ENCODE measurements around the gene ACOXL. TPM values are rescaled to one million over a fixed set of nuclear protein-coding genes. Genes with fewer than 3 reads are reported as not detected.

ACOXL gene
- total and polyA plus RNA-seq, 4 donors = 0.13 TPM; not detected in 3

DNA sequence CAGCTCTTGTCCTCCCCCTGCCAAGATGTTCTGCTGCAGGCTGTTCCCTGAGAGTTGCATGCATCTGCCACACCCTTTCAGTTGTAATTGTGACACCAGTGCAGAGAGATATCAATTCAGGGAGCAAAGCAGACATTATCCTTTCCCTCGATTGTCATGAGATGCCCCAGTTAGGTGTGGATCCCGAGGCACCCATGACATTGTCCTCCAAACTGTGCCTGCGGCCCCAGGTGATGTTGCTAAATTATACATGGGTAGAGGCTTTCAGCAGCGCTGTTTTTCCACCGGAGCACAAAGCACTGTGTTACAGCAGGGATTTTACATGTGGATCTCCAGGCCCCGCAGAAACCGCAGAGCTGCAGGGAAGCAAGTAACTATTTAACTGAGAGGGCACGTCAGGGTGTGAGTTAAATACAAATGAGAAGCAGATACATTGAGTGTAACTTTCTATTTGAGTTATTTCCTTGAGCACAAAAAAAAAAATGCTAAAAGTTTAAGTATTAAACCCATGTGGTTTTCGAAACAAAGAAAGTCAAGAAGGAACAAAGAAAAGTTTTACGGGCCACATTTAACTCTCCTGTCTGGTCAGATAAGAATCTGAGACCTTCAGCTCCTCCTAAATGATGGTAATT lies 298.0 kb downstream of the ACOXL start:
- H3K9me3 ChIP-seq (ENCODE audit: control insufficient read depth, low read length) = peaks cover 1% of the 10 kb centered on the region
- no peak overlapping the region for H3K27ac ChIP-seq (ENCODE audit: low read depth in 1 of 2, low read length in 2 of 2)
- no peak overlapping the region for H3K4me3 ChIP-seq (ENCODE audit: low read length in 2 of 2)
- no peak for ATAC-seq (ENCODE audit: low FRiP score)
- intact Hi-C loops (cut with DNase I) = no loop called here
- no peaks in the 10 kb centered on the region for H3K4me1 ChIP-seq (ENCODE audit: control insufficient read depth in 1 of 2, insufficient read depth in 2 of 2, low read length in 2 of 2)
- WGBS, 2 donors = 88 to 91% methylated on average over 10 of the region's 10 CpGs
- H3K36me3 ChIP-seq (ENCODE audit: control insufficient read depth in 1 of 2, insufficient read depth in 2 of 2, low read length in 1 of 2) = no peaks in the 10 kb centered on the region
- DNase-seq = no peak
- H3K27me3 ChIP-seq (ENCODE audit: control insufficient read depth in 1 of 2, insufficient read depth in 2 of 2, low read length in 1 of 2) = no peaks in the 10 kb centered on the region

GRCh38 chr2:111030945-111031344 lies 298.6 kb downstream of the ACOXL start:
- Histone ChIP-seq H3K4me1 (ENCODE audit: control insufficient read depth in 1 of 2, insufficient read depth in 2 of 2, low read length in 2 of 2) (no peaks in the 10 kb centered on the region), H3K36me3 (ENCODE audit: control insufficient read depth in 1 of 2, insufficient read depth in 2 of 2, low read length in 1 of 2) (no peaks in the 10 kb centered on the region), H3K27ac (ENCODE audit: low read depth in 1 of 2, low read length in 2 of 2) (no peak overlapping the region), H3K27me3 (ENCODE audit: control insufficient read depth in 1 of 2, insufficient read depth in 2 of 2, low read length in 1 of 2) (no peaks in the 10 kb centered on the region), H3K9me3 (ENCODE audit: control insufficient read depth, low read length) (peaks cover 1% of the 10 kb centered on the region), H3K4me3 (ENCODE audit: low read length in 2 of 2) (no peak overlapping the region)
- intact Hi-C loops (cut with DNase I) = no loop called here
- ATAC-seq (ENCODE audit: low FRiP score) (no peak), DNase-seq (no peak)
- 28 to 42% methylated on average over 2 of the region's 2 CpGs for WGBS, 2 donors

- 52 to 53% methylated on average over 15 of the region's 15 CpGs for WGBS, 2 donors
- Histone ChIP-seq H3K9me3 (ENCODE audit: control insufficient read depth, low read length) (peaks cover 1% of the 10 kb centered on the region), H3K27me3 (ENCODE audit: control insufficient read depth in 1 of 2, insufficient read depth in 2 of 2, low read length in 1 of 2) (no peaks in the 10 kb centered on the region), H3K4me1 (ENCODE audit: control insufficient read depth in 1 of 2, insufficient read depth in 2 of 2, low read length in 2 of 2) (no peaks in the 10 kb centered on the region), H3K27ac (ENCODE audit: low read depth in 1 of 2, low read length in 2 of 2) (no peak overlapping the region), H3K4me3 (ENCODE audit: low read length in 2 of 2) (no peak overlapping the region), H3K36me3 (ENCODE audit: control insufficient read depth in 1 of 2, insufficient read depth in 2 of 2, low read length in 1 of 2) (no peaks in the 10 kb centered on the region)
- intact Hi-C loops (cut with DNase I) = no loop called here
- ATAC-seq (ENCODE audit: low FRiP score) (no peak), DNase-seq (no peak)
Observed at GRCh38 chr2:111031546-111032478, 299.4 kb downstream of the ACOXL start.

DNA sequence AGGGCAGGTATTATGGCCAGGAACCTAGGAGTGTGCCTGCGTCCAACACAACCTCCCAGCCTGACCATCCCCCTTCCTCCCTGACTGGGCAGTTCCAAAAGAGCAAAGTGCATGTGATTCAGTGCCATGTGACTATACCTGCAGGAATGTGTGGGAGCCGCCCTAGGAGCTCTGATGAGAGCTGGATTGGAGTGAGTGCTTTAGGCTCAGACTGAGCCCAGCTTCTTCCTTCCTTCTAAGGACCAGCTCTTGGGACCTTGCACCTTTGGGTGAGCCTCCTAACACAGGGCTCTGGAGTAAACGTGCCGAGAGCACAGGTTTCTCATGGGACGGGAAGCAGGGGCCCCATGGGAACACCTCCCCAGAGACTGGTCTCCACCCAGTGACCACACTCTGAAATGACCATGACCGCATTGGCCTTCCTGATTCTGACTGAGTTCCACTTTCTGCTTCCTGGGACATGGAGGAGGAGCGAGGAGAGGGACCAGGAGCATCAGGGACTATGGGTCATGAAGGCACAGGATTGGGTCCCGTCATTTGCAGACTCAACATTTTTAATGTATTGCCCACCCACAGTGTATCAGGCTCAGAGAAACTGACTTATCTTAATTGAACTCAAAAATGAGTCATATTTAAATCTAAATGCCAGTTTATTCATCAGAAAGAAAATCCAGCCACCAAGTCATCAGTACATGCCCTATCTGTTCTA lies 300.5 kb downstream of the ACOXL start:
- H3K27me3 ChIP-seq (ENCODE audit: control insufficient read depth in 1 of 2, insufficient read depth in 2 of 2, low read length in 1 of 2) = no peaks in the 10 kb centered on the region
- intact Hi-C loops (cut with DNase I) = no loop called here
- H3K27ac ChIP-seq (ENCODE audit: low read depth in 1 of 2, low read length in 2 of 2) = no peak overlapping the region
- no peaks in the 10 kb centered on the region for H3K36me3 ChIP-seq (ENCODE audit: control insufficient read depth in 1 of 2, insufficient read depth in 2 of 2, low read length in 1 of 2)
- peaks cover 1% of the 10 kb centered on the region for H3K9me3 ChIP-seq (ENCODE audit: control insufficient read depth, low read length)
- peak; percentile 11 for ATAC-seq (ENCODE audit: low FRiP score)
- H3K4me3 ChIP-seq (ENCODE audit: low read length in 2 of 2) = no peak overlapping the region
- DNase-seq = no peak
- 92 to 93% methylated on average over 8 of the region's 8 CpGs for WGBS, 2 donors
- H3K4me1 ChIP-seq (ENCODE audit: control insufficient read depth in 1 of 2, insufficient read depth in 2 of 2, low read length in 2 of 2) = no peaks in the 10 kb centered on the region

GRCh38 chr2:111034146-111034545 lies 301.8 kb downstream of the ACOXL start:
- DNase-seq = no peak
- Histone ChIP-seq H3K9me3 (ENCODE audit: control insufficient read depth, low read length) (no peaks in the 10 kb centered on the region), H3K36me3 (ENCODE audit: control insufficient read depth in 1 of 2, insufficient read depth in 2 of 2, low read length in 1 of 2) (no peaks in the 10 kb centered on the region), H3K4me1 (ENCODE audit: control insufficient read depth in 1 of 2, insufficient read depth in 2 of 2, low read length in 2 of 2) (no peaks in the 10 kb centered on the region), H3K27ac (ENCODE audit: low read depth in 1 of 2, low read length in 2 of 2) (no peak overlapping the region), H3K4me3 (ENCODE audit: low read length in 2 of 2) (no peak overlapping the region), H3K27me3 (ENCODE audit: control insufficient read depth in 1 of 2, insufficient read depth in 2 of 2, low read length in 1 of 2) (no peaks in the 10 kb centered on the region)
- 87 to 95% methylated on average over 4 of the region's 4 CpGs for WGBS, 2 donors
- intact Hi-C loops (cut with DNase I) = no loop called here
- ATAC-seq (ENCODE audit: low FRiP score) = no peak

DNA sequence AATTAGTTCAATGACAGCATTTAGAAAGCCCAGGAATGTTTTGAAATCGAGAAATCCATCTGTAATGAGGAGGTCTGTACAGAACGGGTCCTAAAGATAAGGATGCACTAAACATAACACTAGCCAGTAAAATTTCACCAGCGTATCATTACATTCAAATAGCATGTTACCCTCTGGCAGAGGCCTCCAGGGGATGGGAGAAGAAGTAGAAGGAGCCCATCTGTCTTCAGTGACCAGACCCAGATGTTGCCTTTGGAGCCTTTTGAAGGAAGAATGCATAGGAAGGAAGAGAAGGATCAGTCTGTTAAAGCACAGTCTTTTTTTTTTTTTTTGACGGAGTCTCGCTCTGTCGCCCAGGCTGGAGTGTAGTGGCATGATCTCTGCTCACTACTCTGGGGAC lies 302.2 kb downstream of the ACOXL start:
- WGBS, 2 donors = 76 to 78% methylated on average over 6 of the region's 6 CpGs
- no peaks in the 10 kb centered on the region for H3K4me1 ChIP-seq (ENCODE audit: control insufficient read depth in 1 of 2, insufficient read depth in 2 of 2, low read length in 2 of 2)
- DNase-seq (no peak), ATAC-seq (ENCODE audit: low FRiP score) (no peak)
- H3K9me3 ChIP-seq (ENCODE audit: control insufficient read depth, low read length) = no peaks in the 10 kb centered on the region
- H3K36me3 ChIP-seq (ENCODE audit: control insufficient read depth in 1 of 2, insufficient read depth in 2 of 2, low read length in 1 of 2) = no peaks in the 10 kb centered on the region
- no peaks in the 10 kb centered on the region for H3K27me3 ChIP-seq (ENCODE audit: control insufficient read depth in 1 of 2, insufficient read depth in 2 of 2, low read length in 1 of 2)
- intact Hi-C loops (cut with DNase I) = no loop called here
- no peak overlapping the region for H3K27ac ChIP-seq (ENCODE audit: low read depth in 1 of 2, low read length in 2 of 2)
- no peak overlapping the region for H3K4me3 ChIP-seq (ENCODE audit: low read length in 2 of 2)

- no peaks in the 10 kb centered on the region for H3K9me3 ChIP-seq (ENCODE audit: control insufficient read depth, low read length)
- 83 to 85% methylated on average over 5 of the region's 5 CpGs for WGBS, 2 donors
- intact Hi-C loops (cut with DNase I) = no loop called here
- H3K4me3 ChIP-seq (ENCODE audit: low read length in 2 of 2) = no peak overlapping the region
- no peaks in the 10 kb centered on the region for H3K27me3 ChIP-seq (ENCODE audit: control insufficient read depth in 1 of 2, insufficient read depth in 2 of 2, low read length in 1 of 2)
- no peak overlapping the region for H3K27ac ChIP-seq (ENCODE audit: low read depth in 1 of 2, low read length in 2 of 2)
- DNase-seq = no peak
- ATAC-seq (ENCODE audit: low FRiP score) = no peak
- no peaks in the 10 kb centered on the region for H3K4me1 ChIP-seq (ENCODE audit: control insufficient read depth in 1 of 2, insufficient read depth in 2 of 2, low read length in 2 of 2)
- no peaks in the 10 kb centered on the region for H3K36me3 ChIP-seq (ENCODE audit: control insufficient read depth in 1 of 2, insufficient read depth in 2 of 2, low read length in 1 of 2)
Observed at GRCh38 chr2:111035830-111036441, 303.6 kb downstream of the ACOXL start.

- Histone ChIP-seq H3K36me3 (ENCODE audit: control insufficient read depth in 1 of 2, insufficient read depth in 2 of 2, low read length in 1 of 2) (no peaks in the 10 kb centered on the region), H3K27ac (ENCODE audit: low read depth in 1 of 2, low read length in 2 of 2) (no peak overlapping the region), H3K9me3 (ENCODE audit: control insufficient read depth, low read length) (no peaks in the 10 kb centered on the region), H3K4me3 (ENCODE audit: low read length in 2 of 2) (no peak overlapping the region), H3K4me1 (ENCODE audit: control insufficient read depth in 1 of 2, insufficient read depth in 2 of 2, low read length in 2 of 2) (no peaks in the 10 kb centered on the region), H3K27me3 (ENCODE audit: control insufficient read depth in 1 of 2, insufficient read depth in 2 of 2, low read length in 1 of 2) (no peaks in the 10 kb centered on the region)
- 91 to 97% methylated on average over 3 of the region's 3 CpGs for WGBS, 2 donors
- intact Hi-C loops (cut with DNase I) = no loop called here
- no peak for DNase-seq
- ATAC-seq (ENCODE audit: low FRiP score) = no peak
Observed at GRCh38 chr2:111037128-111037527, 304.8 kb downstream of the ACOXL start.
